Measurements from ENCODE around the gene METRN.
"Not testable (repeated sequence)": the region's sequence is repeated elsewhere in the genome, so short reads cannot be mapped to it uniquely, and the experiment has no call there.

Gene METRN

DNA sequence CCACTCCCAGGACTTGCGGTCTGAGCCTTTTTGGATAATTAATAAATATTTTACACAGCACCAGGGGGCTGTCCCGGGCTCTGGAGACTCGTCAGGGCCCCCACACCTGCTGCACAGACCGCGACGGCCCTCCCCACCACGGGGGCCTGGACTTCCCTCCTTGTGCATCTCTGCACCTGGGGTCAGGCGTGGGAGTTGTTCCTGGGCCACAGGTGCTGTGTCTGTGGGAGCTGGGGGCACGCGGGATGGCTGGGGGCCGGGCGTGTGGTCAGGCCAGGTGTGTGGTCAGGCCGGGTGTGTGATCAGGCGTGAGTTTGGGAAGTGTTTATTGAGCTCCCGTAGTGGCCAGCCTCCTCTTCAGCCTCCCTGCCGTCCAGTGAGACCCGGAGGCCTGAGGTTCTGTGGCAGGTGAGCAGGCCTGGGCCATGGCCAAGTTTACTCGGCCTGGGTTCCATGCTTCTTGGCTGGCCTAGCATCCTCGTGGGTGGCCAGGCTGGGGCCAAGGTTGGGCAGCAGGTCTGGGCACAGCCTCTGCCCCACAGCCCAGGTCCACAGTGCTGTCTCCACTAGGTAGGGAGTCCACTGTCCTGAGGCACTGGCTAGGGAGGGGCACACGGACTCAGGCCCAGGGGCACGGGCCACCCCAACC lies 36.6 kb upstream of the METRN start:
- no peak for DNase-seq

- peak in 1 of 2 donors; percentile 39 for DNase-seq
Measured at GRCh38 chr16:678858-679813, 35.8 kb upstream of the METRN start.

GRCh38 chr16:679814-680624 lies 34.9 kb upstream of the METRN start, which contains the start of gene STUB1:
Gene STUB1, plus strand, starts transcription at chr16:680410. Its CDS starts 116 bp downstream, at chr16:680526.
- DNase-seq, result peak; percentile 87 to 89

- no peak for DNase-seq
Measured at GRCh38 chr16:680625-680945, 34.3 kb upstream of the METRN start.

DNA sequence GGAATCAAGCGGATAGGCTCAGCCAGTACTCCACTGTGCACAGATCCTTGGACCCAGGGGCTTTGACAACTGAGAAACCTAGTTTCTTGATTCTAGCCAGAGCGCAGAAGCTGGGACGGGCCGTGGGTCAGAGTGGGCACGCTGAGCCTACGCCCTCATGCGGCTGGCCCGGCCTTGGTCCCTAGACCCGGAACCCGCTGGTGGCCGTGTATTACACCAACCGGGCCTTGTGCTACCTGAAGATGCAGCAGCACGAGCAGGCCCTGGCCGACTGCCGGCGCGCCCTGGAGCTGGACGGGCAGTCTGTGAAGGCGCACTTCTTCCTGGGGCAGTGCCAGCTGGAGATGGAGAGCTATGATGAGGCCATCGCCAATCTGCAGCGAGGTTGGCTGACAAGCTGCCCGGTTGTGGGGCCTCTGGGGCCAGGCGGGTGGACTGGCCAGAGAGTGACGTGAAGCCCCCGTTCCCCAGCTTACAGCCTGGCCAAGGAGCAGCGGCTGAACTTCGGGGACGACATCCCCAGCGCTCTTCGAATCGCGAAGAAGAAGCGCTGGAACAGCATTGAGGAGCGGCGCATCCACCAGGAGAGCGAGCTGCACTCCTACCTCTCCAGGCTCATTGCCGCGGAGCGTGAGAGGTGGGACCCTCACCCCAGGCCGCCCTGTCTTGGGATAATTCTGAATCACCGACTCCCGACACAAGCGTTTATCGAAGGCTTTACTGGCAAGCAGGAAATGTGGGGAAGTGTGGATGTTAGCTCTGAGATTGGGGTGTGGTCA lies 33.8 kb upstream of the METRN start:
- peak in 1 of 2 donors; percentile 25 for DNase-seq

DNA sequence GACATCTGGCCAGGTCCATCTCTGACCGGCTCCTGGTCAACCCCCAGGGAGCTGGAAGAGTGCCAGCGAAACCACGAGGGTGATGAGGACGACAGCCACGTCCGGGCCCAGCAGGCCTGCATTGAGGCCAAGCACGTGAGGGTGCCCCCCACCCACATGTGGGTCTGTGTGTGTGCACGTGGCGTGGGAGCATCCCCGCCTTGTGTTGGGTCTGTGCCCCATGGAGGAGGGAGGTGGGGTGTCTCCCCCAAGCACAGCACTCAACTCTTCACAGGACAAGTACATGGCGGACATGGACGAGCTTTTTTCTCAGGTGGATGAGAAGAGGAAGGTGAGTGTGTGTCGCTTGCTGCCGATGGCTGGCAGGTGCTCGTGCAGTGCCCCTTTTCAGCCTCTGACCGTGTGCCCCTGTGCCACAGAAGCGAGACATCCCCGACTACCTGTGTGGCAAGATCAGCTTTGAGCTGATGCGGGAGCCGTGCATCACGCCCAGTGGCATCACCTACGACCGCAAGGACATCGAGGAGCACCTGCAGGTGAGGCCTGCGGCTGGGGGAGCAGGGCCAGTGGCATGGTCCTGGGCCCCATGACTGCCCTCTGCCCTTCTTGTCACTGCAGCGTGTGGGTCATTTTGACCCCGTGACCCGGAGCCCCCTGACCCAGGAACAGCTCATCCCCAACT lies 33.0 kb upstream of the METRN start:
- DNase-seq, result no peak

DNA sequence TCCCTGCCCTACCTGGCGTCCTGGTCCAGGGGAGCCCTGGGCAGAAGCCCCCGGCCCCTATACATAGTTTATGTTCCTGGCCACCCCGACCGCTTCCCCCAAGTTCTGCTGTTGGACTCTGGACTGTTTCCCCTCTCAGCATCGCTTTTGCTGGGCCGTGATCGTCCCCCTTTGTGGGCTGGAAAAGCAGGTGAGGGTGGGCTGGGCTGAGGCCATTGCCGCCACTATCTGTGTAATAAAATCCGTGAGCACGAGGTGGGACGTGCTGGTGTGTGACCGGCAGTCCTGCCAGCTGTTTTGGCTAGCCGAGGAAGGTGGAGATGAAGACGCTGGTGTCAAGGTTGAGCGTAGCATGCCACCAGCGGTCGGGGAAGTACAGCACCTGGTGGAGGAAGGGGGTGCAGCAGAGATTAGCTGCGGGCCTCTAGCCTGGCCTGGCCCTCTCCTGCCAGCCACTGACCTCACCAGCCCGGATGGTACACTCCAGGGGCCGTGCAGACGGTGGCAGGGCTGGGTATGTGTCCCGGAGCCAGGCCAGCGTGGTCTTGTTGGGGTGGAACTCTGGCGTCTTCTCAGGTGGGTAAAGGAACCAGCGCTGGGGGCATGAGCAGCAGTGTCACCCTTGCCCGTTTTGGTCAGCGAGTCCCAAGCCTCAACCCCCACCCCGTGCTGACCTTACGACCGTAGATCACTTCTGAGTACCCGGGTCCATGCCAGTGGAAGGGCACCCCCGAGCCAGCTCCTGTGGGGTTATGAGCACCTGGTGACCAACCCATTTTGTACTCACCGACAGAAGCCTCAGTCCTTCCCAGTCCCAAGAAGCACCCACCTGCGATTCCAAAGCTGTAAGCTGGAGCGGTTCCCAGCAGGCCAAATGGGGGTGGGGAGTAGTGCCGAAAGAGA lies 32.2 kb upstream of the METRN start:
- DNase-seq, result no peak

- DNase-seq, result no peak
Measured at GRCh38 chr16:683396-684070, 31.4 kb upstream of the METRN start.

DNA sequence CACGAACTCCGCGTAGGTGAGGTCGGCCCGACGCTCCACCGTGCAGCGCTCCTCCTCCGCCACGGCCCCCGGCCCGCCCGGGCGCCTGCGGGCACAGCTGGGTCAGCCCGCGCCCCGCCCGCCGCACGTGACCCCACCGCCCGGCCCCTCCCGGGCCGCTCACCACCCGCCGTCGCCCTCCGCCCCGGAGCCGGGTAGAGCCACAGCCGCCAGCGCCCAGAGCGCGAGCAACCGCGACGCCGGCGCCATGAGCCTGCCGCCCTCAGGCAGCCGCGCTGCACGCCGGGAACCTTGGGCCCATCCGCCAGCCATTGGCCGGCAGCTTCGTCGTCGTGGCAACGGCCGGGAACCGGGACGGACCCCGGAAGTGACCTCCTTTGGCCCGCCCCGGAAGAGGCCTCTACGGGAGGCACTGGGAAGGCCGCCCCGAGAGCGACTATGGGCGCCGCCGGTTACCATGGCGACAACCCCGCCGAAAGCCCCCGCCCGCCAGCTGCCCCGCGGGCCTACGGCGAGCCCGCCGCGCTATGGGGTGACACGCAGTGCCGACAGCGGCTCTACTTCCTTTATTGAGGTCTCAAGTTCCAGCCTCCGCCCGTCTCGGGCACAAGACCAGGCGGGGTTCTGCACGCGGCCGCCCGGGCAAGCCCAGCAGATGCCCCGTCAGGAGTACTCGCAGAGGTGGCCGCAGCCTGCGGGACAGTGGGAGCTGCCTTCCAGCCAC lies 30.7 kb upstream of the METRN start, which contains the start of gene JMJD8:
TSS of gene JMJD8 (minus strand) at position 264 of the 724 bp plus-strand sequence. CDS start at position 249, 15 bp downstream.
- peak; percentile 95 to 98 for DNase-seq

GRCh38 chr16:684961-685696 lies 29.8 kb upstream of the METRN start:
- DNase-seq, result no peak

GRCh38 chr16:685967-686366 lies 29.0 kb upstream of the METRN start:
- DNase-seq, result peak in 1 of 2 donors; percentile 40

- DNase-seq, result no peak
Measured at GRCh38 chr16:686459-687260, 28.3 kb upstream of the METRN start.

DNA sequence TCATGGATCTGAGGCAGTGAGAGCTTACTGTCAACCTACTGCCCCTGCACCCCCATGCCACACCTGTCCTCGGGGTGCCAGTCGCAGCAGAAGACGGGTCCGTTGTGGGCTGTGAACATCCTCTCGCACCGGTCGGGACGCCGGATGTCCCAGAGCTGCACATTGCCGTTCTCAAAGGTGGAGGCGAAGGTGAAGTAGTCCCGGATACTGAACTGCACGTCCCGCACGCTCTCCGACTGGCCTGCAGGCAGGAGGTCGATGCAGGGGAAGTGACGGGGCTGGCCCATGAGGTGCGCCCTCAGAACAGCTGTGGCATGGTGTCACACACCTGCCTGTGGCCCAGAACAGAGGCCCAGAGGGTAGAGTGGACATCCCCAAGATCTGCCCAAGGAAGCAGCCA lies 27.4 kb upstream of the METRN start:
- DNase-seq, result no peak

- DNase-seq, result no peak
Measured at GRCh38 chr16:689175-689897, 25.6 kb upstream of the METRN start.

- not testable (repeated sequence) for DNase-seq
Measured at GRCh38 chr16:691242-691641, 23.7 kb upstream of the METRN start.

DNA sequence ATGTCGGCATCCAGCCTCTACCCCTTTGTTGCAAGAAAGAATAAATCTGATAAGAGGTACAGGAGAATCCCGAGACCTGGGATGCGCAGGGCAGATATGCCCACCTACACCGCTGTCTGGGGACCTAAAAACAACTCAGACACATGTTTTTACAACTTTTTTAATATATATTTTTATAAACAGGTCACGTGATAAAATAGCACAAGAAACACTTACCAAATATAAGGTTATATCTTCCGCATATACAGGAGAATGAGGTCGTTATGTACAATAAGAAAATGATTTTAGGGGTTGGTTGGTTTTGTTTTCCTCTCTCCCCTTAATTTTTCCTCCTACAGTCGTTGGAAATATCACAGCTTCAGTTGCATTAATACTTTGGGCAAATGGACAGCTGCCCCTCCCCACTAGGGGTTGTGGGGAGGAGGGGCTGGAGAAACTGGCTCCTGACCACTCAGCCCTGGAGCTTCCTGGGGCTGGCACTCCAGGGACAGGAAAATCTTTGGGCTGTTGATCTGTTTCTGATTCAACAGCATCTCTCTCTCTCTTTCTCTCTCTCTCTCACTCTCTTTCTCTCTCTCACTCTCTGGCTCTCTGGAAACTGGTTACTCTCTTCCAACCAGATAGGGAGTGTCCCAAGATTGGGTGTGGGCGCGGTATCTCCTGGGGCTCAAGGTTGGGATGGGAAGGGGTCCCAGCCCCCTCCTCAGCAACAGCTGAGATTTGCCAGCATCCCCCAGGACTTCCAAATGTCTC lies 22.4 kb upstream of the METRN start:
- DNase-seq, result no peak
